Glutamatergic neuron (in vitro differentiated cells): ENCODE data around the gene SDF4. TPM values are rescaled to one million over a fixed set of nuclear protein-coding genes. Genes with fewer than 3 reads are reported as not detected.

Experiments
- DNase-seq: peaks from one replicate; pipeline ENCODE4 v3.0.0; 2022
- H3K27ac Mint-ChIP-seq: one replicate; pipeline ENCODE4 v1.8.0; 2020; ENCODE audit warnings: mild to moderate bottlenecking, mixed read lengths, inconsistent platforms; ENCODE audit not compliant: unreplicated experiment
- H3K27me3 Mint-ChIP-seq: one replicate; pipeline ENCODE4 v1.8.0; 2020; ENCODE audit warnings: mild to moderate bottlenecking, moderate library complexity, mixed read lengths, inconsistent platforms; ENCODE audit not compliant: unreplicated experiment
- H3K36me3 Mint-ChIP-seq: one replicate; pipeline ENCODE4 v1.8.0; 2020; ENCODE audit warnings: mild to moderate bottlenecking, mixed read lengths, inconsistent platforms; ENCODE audit not compliant: unreplicated experiment
- H3K4me1 Mint-ChIP-seq: one replicate; pipeline ENCODE4 v1.8.0; 2020; ENCODE audit warnings: mild to moderate bottlenecking, low read depth, mixed read lengths, inconsistent platforms; ENCODE audit not compliant: unreplicated experiment
- H3K4me3 Mint-ChIP-seq: one replicate; pipeline ENCODE4 v1.8.0; 2020; ENCODE audit warnings: mild to moderate bottlenecking, mixed read lengths, inconsistent platforms; ENCODE audit not compliant: unreplicated experiment
- H3K9me3 Mint-ChIP-seq: one replicate; pipeline ENCODE4 v1.8.0; 2020; ENCODE audit warnings: mild to moderate bottlenecking, moderate library complexity, mixed read lengths, inconsistent platforms; ENCODE audit not compliant: unreplicated experiment
- CTCF ChIP-seq: fragments of 200-600 bp; sonication (generic); IDR thresholded peaks from one replicate; pipeline ENCODE4 v1.5.0; 2021; ENCODE audit not compliant: partially characterized antibody, unreplicated experiment
- total RNA-seq: library from RNA; stranded (reverse); fragmentation: NEBNext Ultra II Directional; extraction: Animal tissue kit (Norgen Biotek cat#: 25700); gene quantifications from one replicate; pipeline ENCODE4 v1.2.1, GENCODE V29; 2021; ENCODE audit not compliant: unreplicated experiment

SDF4 gene
- total RNA-seq, 1 donor from 2014 or later = 89.2 TPM

GRCh38 chr1:1236176-1236763 lies 4.5 kb upstream of the SDF4 start:
- Mint-ChIP-seq H3K4me3 (no peak overlapping the region), H3K27ac (no peak overlapping the region), H3K9me3 (peaks cover 8% of the 10 kb centered on the region), H3K27me3 (peaks cover 7% of the 10 kb centered on the region), H3K4me1 (peaks cover 6% of the 10 kb centered on the region), H3K36me3 (peaks cover 11% of the 10 kb centered on the region)
- TF ChIP-seq CTCF = no peak
- DNase-seq = no peak

GRCh38 chr1:1235016-1235744 lies 3.4 kb upstream of the SDF4 start:
- no peak overlapping the region for H3K27ac Mint-ChIP-seq
- H3K4me1 Mint-ChIP-seq = peaks cover 9% of the 10 kb centered on the region

GRCh38 chr1:1234180-1234808 lies 2.5 kb upstream of the SDF4 start:
- peak overlapping the region; percentile 76 for H3K27ac Mint-ChIP-seq
- H3K4me1 Mint-ChIP-seq = peaks cover 15% of the 10 kb centered on the region

More at GRCh38 chr1:1235016-1235744, 3.4 kb upstream of the SDF4 start:
- peaks cover 12% of the 10 kb centered on the region for H3K27me3 Mint-ChIP-seq
- H3K9me3 Mint-ChIP-seq = peaks cover 13% of the 10 kb centered on the region
- H3K36me3 Mint-ChIP-seq = peaks cover 11% of the 10 kb centered on the region
- no peak overlapping the region for H3K4me3 Mint-ChIP-seq
- DNase-seq = no peak
- TF ChIP-seq CTCF = no peak

GRCh38 chr1:1233567-1233892 lies 1.7 kb upstream of the SDF4 start:
- H3K9me3 Mint-ChIP-seq = peaks cover 19% of the 10 kb centered on the region
- peak overlapping the region; percentile 67 for H3K27ac Mint-ChIP-seq
- H3K4me1 Mint-ChIP-seq = peaks cover 15% of the 10 kb centered on the region

More at GRCh38 chr1:1234180-1234808, 2.5 kb upstream of the SDF4 start:
- peak overlapping the region; percentile 25 for H3K4me3 Mint-ChIP-seq
- DNase-seq = no peak
- H3K36me3 Mint-ChIP-seq = peaks cover 11% of the 10 kb centered on the region
- peaks cover 19% of the 10 kb centered on the region for H3K9me3 Mint-ChIP-seq
- peaks cover 18% of the 10 kb centered on the region for H3K27me3 Mint-ChIP-seq
- TF ChIP-seq CTCF = no peak

More at GRCh38 chr1:1233567-1233892, 1.7 kb upstream of the SDF4 start:
- no peak for TF ChIP-seq CTCF
- peaks cover 18% of the 10 kb centered on the region for H3K27me3 Mint-ChIP-seq
- peaks cover 11% of the 10 kb centered on the region for H3K36me3 Mint-ChIP-seq
- DNase-seq = no peak
- H3K4me3 Mint-ChIP-seq = peak overlapping the region; percentile 81
